PFSK-1 (cell line): ENCODE measurements around the gene SMC3.

Experiments used
- FOXP2 ChIP-seq: optimal IDR thresholded peaks from 2 replicates; pipeline ENCODE3; 2011; ENCODE audit warnings: borderline replicate concordance, control low read depth, inconsistent platforms; ENCODE audit not compliant: insufficient read depth; ENCODE audit errors: extremely low read length, extremely low read depth
- POLR2AphosphoS5 ChIP-seq: IDR thresholded peaks from 2 replicates; pipeline ENCODE4 v1.6.1; 2012; ENCODE audit warnings: low read depth, mild to moderate bottlenecking, control low read depth, low read length, moderate library complexity
- REST ChIP-seq, 2 experiments: IDR thresholded peaks; 2 replicates each; pipeline versions ENCODE4 v1.6.1 to v1.8.0; 2011 to 2012; ENCODE audit warnings: low read depth in 2 of 2, low read length in 2 of 2, control low read depth in 1 of 2, inconsistent platforms in 1 of 2, mild to moderate bottlenecking in 1 of 2, moderate library complexity in 1 of 2; ENCODE audit not compliant: insufficient read depth in 1 of 2
- SIN3A ChIP-seq: IDR thresholded peaks from 2 replicates; pipeline ENCODE4 v1.6.1; 2012; ENCODE audit warnings: mild to moderate bottlenecking, low read length, moderate library complexity, borderline replicate concordance; ENCODE audit not compliant: insufficient read depth
- TAF1 ChIP-seq: IDR thresholded peaks from 2 replicates; pipeline ENCODE4 v1.6.1; 2012; ENCODE audit warnings: low read length, control low read depth, borderline replicate concordance; ENCODE audit not compliant: insufficient read depth

Gene SMC3

GRCh38 chr10:110650265-110650668, 82.8 kb downstream of the SMC3 start:
- no peak for TF ChIP-seq FOXP2
- no peak for TF ChIP-seq SIN3A
- no peak for TF ChIP-seq TAF1
- TF ChIP-seq REST (IDR thresholded peaks at IDR 0.05; ENCODE audit: insufficient read depth in 1 of 2, low read depth in 2 of 2, low read length in 2 of 2) = no peak
- no peak for TF ChIP-seq POLR2AphosphoS5

- peak; percentile 56 for TF ChIP-seq FOXP2
- TF ChIP-seq REST (IDR thresholded peaks at IDR 0.05; ENCODE audit: insufficient read depth in 1 of 2, low read depth in 2 of 2, low read length in 2 of 2) = no peak
These were observed 83.8 kb downstream of the SMC3 start for GRCh38 chr10:110651044-110651958.

GRCh38 chr10:110652475-110653118, 85.1 kb downstream of the SMC3 start:
- TF ChIP-seq SIN3A = no peak
- no peak for TF ChIP-seq REST (IDR thresholded peaks at IDR 0.05; ENCODE audit: insufficient read depth in 1 of 2, low read depth in 2 of 2, low read length in 2 of 2)
- TF ChIP-seq POLR2AphosphoS5 = no peak
- TF ChIP-seq TAF1 = no peak
- no peak for TF ChIP-seq FOXP2
